Duodenal mucosa (tissue), 2 donors: ENCODE data around the gene TNNI3.

Experiments used
- H3K27ac ChIP-seq: one replicate; pipeline ENCODE4 v1.7.0; 2013; ENCODE audit warnings: low read depth, low read length
- H3K27me3 ChIP-seq, 2 donors: one replicate each; pipeline ENCODE4 v1.7.0; 2013; ENCODE audit warnings: low read length in 2 of 2, control low read depth in 1 of 2; ENCODE audit not compliant: insufficient read depth in 2 of 2, control insufficient read depth in 1 of 2
- H3K36me3 ChIP-seq, 2 donors: one replicate each; pipeline ENCODE4 v1.7.0; 2013; ENCODE audit warnings: low read length in 2 of 2, control low read depth in 1 of 2; ENCODE audit not compliant: insufficient read depth in 2 of 2, control insufficient read depth in 1 of 2
- H3K4me1 ChIP-seq, 2 donors: one replicate each; pipeline ENCODE4 v1.7.0; 2013; ENCODE audit warnings: low read length in 2 of 2, control low read depth in 1 of 2; ENCODE audit not compliant: insufficient read depth in 2 of 2, control insufficient read depth in 1 of 2
- H3K4me3 ChIP-seq, 2 donors: one replicate each; pipeline ENCODE4 v1.7.0; 2013; ENCODE audit warnings: low read length in 2 of 2, low read depth in 1 of 2
- H3K9ac ChIP-seq, 2 donors: one replicate each; pipeline ENCODE4 v1.7.0; 2013; ENCODE audit warnings: low read length in 2 of 2, low read depth in 1 of 2
- H3K9me3 ChIP-seq, 2 donors: one replicate each; pipeline ENCODE4 v1.7.0; 2013; ENCODE audit warnings: low read length in 2 of 2, control low read depth in 1 of 2; ENCODE audit not compliant: control insufficient read depth in 1 of 2

TNNI3 gene

DNA sequence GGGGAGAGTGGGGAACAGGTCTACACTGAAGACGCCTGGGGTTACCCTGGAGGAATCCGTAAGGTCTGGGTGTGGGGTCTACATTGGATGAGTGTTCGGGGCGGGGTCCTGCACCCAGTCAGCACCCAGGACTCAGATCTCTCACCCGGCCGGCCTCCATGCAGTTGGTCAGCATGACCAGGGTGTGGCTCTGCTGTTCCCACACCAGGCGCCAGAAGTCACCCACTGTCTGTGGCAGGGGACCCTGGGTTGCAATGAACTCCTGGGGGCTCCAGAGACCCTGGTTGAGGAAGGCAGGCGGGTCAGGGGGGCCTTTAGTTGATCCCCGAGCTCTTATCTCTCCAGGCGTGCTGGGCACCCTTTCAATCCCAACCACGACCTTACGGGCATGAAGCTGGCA, 28.5 kb upstream of the TNNI3 start:
- peaks cover 0 to 8% of the 10 kb centered on the region in 2 donors for H3K27me3 ChIP-seq
- H3K9me3 ChIP-seq = no peaks in the 10 kb centered on the region
- no peak overlapping the region for H3K27ac ChIP-seq

DNA sequence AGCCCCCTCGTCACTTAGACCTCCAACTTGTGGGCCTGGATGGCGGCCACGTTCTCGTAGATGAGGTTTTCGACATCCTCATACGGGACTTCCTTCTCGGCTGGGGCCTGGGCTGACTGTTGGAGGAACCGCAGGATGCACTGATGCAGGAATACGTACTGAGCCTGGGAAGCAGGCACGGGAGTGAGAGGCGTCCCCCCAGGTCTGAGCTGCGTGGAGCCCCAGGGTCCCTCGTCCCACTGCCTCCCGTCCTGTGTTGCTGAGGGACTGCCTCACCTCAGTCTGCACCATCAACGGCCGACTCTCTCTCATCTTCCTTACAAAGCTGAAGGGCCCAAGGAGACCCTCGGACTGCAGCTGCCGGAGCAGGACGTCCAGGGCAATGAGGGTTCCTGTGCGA, 24.2 kb upstream of the TNNI3 start:
- H3K4me1 ChIP-seq = peaks cover 5 to 11% of the 10 kb centered on the region in 2 donors
- peaks cover 15 to 37% of the 10 kb centered on the region in 2 donors for H3K36me3 ChIP-seq
- H3K9ac ChIP-seq = no peak overlapping the region
- no peaks in the 10 kb centered on the region for H3K9me3 ChIP-seq
- H3K27me3 ChIP-seq = peaks cover 7 to 27% of the 10 kb centered on the region in 2 donors
- no peak overlapping the region for H3K4me3 ChIP-seq
- H3K27ac ChIP-seq = no peak overlapping the region

More for the DNA sequence above, 28.5 kb upstream of the TNNI3 start:
- no peaks in the 10 kb centered on the region for H3K4me1 ChIP-seq
- H3K4me3 ChIP-seq = no peak overlapping the region
- H3K36me3 ChIP-seq = peaks cover 15 to 39% of the 10 kb centered on the region in 2 donors
- H3K9ac ChIP-seq = no peak overlapping the region

DNA sequence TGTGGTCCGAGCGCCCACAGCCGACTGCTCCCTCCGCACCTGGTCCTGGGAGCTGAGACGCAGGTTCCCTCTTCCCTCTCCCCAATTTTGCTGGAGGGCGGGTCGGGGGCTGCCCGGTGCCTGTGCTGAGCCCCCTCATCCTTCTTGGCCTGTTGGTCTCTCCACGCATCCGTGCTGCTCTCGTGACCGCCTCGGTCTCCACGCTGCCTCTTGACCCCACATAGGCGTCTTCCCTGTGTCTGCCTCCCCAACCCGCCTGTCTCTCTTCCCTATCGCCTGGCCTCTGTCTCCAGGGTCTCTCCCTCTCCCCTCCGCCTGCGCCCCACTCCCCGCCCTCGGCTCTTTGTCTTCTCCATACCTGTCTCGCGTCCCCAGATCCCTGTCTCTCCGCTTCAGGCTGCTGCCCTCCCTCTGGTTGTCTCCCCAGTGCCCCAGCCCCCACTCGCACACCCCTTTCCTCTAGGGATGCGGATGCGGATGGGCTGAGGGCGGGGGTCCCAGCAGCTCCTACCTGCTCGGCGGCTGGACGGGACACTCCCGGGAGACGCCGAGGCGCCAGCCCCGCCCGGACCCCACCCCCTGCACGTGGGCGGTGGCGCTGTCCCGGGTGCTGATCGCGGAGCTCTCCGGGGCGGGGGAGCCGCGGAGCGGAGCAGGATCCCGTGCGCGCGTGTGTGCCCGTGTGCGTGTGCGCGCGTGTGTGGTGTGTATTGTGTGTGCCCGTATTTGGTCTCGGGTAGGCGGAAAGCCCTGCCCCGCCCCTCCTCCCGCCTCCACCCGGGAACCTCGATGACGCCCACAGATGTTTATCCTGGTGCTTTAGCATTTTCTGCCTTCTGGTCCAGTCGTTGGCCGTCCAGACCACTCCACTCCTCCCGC, 22.3 kb upstream of the TNNI3 start, which contains the start of gene SYT5:
Gene SYT5, minus strand, starts transcription at position 684 of the 879 bp plus-strand sequence. CDS start 1,248 bp downstream, outside the sequence.
- Histone ChIP-seq H3K4me3 (peak within 1 kb of the TSS; percentile 54 to 57), H3K36me3 (peaks cover 6 to 24% of the 10 kb centered on the region in 2 donors), H3K27ac (no peak within 1 kb of the TSS), H3K27me3 (peaks cover 17 to 40% of the 10 kb centered on the region in 2 donors), H3K9me3 (no peaks in the 10 kb centered on the region), H3K9ac (no peak within 1 kb of the TSS), H3K4me1 (peaks cover 5 to 11% of the 10 kb centered on the region in 2 donors)

GRCh38 chr19:55178781-55179599, 21.5 kb upstream of the TNNI3 start:
- H3K27me3 ChIP-seq = peaks cover 26 to 45% of the 10 kb centered on the region in 2 donors
- peak overlapping the region; percentile 54 to 57 for H3K4me3 ChIP-seq
- peaks cover 5 to 11% of the 10 kb centered on the region in 2 donors for H3K4me1 ChIP-seq
- no peaks in the 10 kb centered on the region for H3K9me3 ChIP-seq
- H3K9ac ChIP-seq = no peak overlapping the region
- H3K36me3 ChIP-seq = peaks cover 6 to 24% of the 10 kb centered on the region in 2 donors
- no peak overlapping the region for H3K27ac ChIP-seq

DNA sequence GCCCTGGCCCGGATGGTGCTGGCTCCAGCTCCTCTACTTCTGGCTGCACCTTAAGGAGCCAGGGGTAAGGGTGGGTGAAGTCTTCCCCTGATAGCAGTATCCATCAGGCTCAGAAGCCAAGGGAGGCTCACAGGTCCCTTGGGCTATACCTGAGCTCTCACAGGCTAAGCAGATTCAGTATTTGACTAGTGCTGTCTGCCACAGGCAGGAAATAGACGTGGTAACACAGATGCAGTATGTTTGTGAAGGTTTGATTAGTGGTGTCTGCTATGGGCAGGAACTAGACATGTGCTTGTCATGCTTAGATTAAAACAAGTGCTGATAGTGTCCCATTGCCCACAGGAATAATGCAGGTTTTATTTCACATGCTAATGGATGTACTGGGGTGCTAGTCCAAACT, 18.5 kb upstream of the TNNI3 start:
- Histone ChIP-seq H3K9me3 (no peaks in the 10 kb centered on the region), H3K4me3 (no peak overlapping the region), H3K36me3 (peaks cover 0 to 3% of the 10 kb centered on the region in 2 donors), H3K27ac (no peak overlapping the region), H3K27me3 (peaks cover 45 to 54% of the 10 kb centered on the region in 2 donors), H3K9ac (no peak overlapping the region), H3K4me1 (peaks cover 5 to 14% of the 10 kb centered on the region in 2 donors)

DNA sequence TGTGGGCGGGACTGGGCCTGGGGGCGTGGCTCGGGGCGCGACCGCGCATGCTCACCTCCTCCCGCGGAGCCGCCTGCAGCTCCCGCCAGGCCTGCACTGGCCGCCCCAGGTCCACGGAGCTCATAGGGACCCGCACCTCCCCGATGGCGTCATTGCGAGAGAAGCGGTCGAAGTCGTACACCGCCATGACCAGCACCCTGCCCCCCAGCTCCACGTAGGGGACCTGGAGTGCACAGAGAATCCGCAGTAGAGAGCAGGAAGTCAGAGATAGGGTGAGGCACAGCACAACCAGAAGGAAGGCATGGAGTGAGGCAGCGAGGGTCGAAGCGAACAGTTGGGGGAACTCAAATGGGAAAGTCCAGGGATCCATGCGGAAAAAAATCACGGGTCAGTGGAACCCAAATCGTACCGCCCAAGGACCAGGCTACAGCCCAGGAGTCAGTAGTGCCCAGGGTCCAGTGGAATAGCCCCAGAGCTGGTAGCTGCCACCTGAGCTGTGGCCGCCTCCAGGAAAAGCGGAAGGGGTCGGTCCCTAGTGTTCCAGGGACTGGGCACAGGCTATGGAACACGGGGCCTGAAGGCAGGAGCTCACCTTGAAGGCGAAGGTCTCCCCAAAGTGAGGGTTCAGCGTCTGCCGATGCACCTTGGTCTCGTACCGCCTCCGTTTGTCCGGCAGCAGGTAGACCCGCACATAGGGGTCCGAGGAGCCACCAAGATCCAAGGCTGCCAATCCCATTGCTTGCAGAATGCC, 17.8 kb upstream of the TNNI3 start:
- H3K27ac ChIP-seq = no peak overlapping the region
- peaks cover 5 to 14% of the 10 kb centered on the region in 2 donors for H3K4me1 ChIP-seq
- H3K9ac ChIP-seq = no peak overlapping the region
- no peaks in the 10 kb centered on the region for H3K9me3 ChIP-seq
- peaks cover 45 to 52% of the 10 kb centered on the region in 2 donors for H3K27me3 ChIP-seq
- H3K4me3 ChIP-seq = no peak overlapping the region
- peaks cover 0 to under 1% of the 10 kb centered on the region in 2 donors for H3K36me3 ChIP-seq

DNA sequence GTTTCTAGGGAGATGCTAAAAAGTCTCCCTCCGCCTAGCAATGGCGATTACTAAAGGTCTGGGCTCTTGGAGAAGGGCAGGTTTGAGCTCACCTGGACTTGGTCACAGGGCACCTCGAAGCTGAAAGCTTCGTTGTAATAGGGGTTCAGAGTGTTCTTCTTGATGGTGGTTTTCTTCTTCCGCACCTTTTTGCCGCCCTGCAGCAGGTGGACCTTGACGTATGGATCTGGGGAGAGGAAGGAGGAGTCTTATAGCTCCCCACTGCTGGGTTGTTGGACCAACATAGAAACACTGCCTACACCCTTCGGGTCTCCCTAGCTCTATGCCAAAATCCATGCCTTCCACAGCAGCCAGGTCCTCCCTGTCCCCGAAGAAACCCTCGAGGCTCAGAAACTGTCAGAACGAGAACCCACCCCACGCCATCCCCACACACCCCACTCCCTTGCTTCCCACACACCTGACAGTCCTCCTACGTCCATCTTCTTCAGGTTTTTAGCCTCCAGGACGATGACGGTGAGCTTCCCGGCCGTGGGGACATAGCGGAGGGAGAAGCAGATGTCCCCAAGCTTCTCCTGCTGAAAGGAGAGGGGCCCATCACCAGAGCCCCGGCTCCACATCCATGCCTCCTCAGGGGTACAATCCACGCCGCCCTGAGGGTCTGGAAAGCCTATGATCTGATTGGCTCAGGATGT, 17.0 kb upstream of the TNNI3 start:
- H3K4me3 ChIP-seq = no peak overlapping the region
- no peaks in the 10 kb centered on the region for H3K36me3 ChIP-seq
- peaks cover 2 to 10% of the 10 kb centered on the region in 2 donors for H3K4me1 ChIP-seq
- no peak overlapping the region for H3K9ac ChIP-seq
- no peaks in the 10 kb centered on the region for H3K9me3 ChIP-seq
- peaks cover 45 to 55% of the 10 kb centered on the region in 2 donors for H3K27me3 ChIP-seq
- H3K27ac ChIP-seq = no peak overlapping the region

DNA sequence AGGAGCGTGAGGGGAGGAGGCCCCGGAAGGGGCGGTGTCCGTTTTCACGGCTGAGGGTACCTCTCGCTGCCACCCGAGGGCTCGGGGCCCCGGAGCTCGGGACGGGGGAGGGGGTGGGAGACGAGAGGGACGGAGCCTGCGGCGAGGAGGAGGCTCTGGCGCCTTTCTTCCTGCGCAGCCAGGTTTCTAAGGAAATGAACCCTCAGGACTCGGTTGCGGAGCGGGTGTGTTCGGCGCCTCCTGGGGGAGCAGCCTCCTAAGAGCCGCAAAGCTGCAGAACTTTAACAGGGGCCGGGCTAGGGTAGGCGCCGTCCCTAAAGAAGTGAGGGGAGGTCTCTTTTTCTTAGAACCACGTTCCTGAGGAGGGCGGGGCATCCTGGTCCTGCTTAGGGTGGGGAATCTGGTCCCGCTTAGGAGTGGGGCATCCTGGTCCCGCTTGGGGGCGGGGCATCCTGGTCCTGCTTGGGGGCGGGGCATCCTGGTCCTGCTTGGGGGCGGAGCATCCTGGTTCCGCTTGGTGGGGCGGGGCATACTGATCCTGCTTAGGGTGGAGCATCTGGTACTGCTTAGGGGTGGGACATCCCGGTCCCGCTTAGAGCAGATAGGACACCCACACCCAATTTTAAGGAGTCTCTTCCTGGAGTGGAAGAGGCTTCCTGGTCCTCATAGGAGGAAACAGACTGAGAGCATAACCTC, 16.3 kb upstream of the TNNI3 start:
- Histone ChIP-seq H3K36me3 (no peaks in the 10 kb centered on the region), H3K27ac (no peak overlapping the region), H3K9ac (no peak overlapping the region), H3K4me1 (peaks cover 0 to 5% of the 10 kb centered on the region in 2 donors), H3K27me3 (peaks cover 45 to 55% of the 10 kb centered on the region in 2 donors), H3K4me3 (peak overlapping the region; percentile 5 to 9), H3K9me3 (no peaks in the 10 kb centered on the region)
